OCI-LY1 (cell line): ENCODE results near the gene WWOX.

Experiments
- H2AFZ ChIP-seq: fragments of 200-600 bp; sonication (generic), shearing (Covaris generic); 2 replicates; pipeline ENCODE4 v1.6.0; 2014; ENCODE audit warnings: antibody characterized with exemption, mild to moderate bottlenecking, low read length
- H3F3A ChIP-seq: fragments of 200-600 bp; sonication (generic), shearing (Covaris generic); 2 replicates; pipeline ENCODE4 v1.6.0; 2014; ENCODE audit warnings: mild to moderate bottlenecking, antibody characterized with exemption, low read length, moderate library complexity; ENCODE audit not compliant: insufficient read depth
- H3K27ac ChIP-seq: fragments of 200-600 bp; sonication (generic); 2 replicates; pipeline ENCODE4 v1.5.1; 2014; ENCODE audit warnings: low read length, mixed run types, mild to moderate bottlenecking, low read depth; ENCODE audit not compliant: poor library complexity, severe bottlenecking
- H3K27me3 ChIP-seq: fragments of 200-600 bp; sonication (generic); 2 replicates; pipeline ENCODE4 v1.6.0; 2014; ENCODE audit warnings: antibody characterized with exemption, mild to moderate bottlenecking, low read length, moderate library complexity; ENCODE audit not compliant: insufficient read depth
- H3K36me3 ChIP-seq: fragments of 200-600 bp; sonication (generic); 2 replicates; pipeline ENCODE4 v1.6.1; 2014; ENCODE audit warnings: mild to moderate bottlenecking, antibody characterized with exemption, low read length, moderate library complexity, mixed read lengths; ENCODE audit not compliant: insufficient read depth
- H3K4me1 ChIP-seq: fragments of 200-600 bp; sonication (generic); 2 replicates; pipeline ENCODE4 v1.5.1; 2014; ENCODE audit warnings: mild to moderate bottlenecking, low read length, moderate library complexity; ENCODE audit not compliant: insufficient read depth, severe bottlenecking
- H3K4me2 ChIP-seq: fragments of 200-600 bp; sonication (generic), shearing (Covaris generic); 2 replicates; pipeline ENCODE4 v1.6.1; 2014; ENCODE audit warnings: low read length
- H3K4me3 ChIP-seq: fragments of 200-600 bp; sonication (generic); 2 replicates; pipeline ENCODE4 v1.5.1; 2014; ENCODE audit warnings: low read length, low read depth, mild to moderate bottlenecking, mixed read lengths; ENCODE audit not compliant: poor library complexity, severe bottlenecking
- H3K79me2 ChIP-seq: fragments of 200-600 bp; shearing (Covaris generic); 2 replicates; pipeline ENCODE4 v1.6.1; 2016; ENCODE audit warnings: mixed run types, low read length, mixed read lengths; ENCODE audit not compliant: insufficient read depth
- H3K9ac ChIP-seq: fragments of 200-600 bp; sonication (generic), shearing (Covaris generic); 2 replicates; pipeline ENCODE4 v1.6.1; 2014; ENCODE audit warnings: mild to moderate bottlenecking, low read length, mixed read lengths
- H3K9me2 ChIP-seq: fragments of 200-600 bp; sonication (generic), shearing (Covaris generic); 2 replicates; pipeline ENCODE4 v1.6.1; 2014; ENCODE audit warnings: low read depth, mild to moderate bottlenecking, low read length, mixed read lengths
- H3K9me3 ChIP-seq: fragments of 200-600 bp; shearing (Covaris generic); 2 replicates; pipeline ENCODE4 v1.6.1; 2014; ENCODE audit warnings: low read length, mixed read lengths
- H4K20me1 ChIP-seq: fragments of 200-600 bp; sonication (generic), shearing (Covaris generic); 2 replicates; pipeline ENCODE4 v1.6.0; 2016; ENCODE audit warnings: mild to moderate bottlenecking, low read length; ENCODE audit not compliant: insufficient read depth
- CTCF ChIP-seq: fragments of 200-600 bp; sonication (generic), shearing (Covaris generic); IDR thresholded peaks from 2 replicates; pipeline ENCODE4 v1.5.1; 2017; ENCODE audit warnings: mild to moderate bottlenecking, antibody characterized with exemption, low read length, moderate library complexity, mixed read lengths
- EZH2 ChIP-seq: fragments of 200-600 bp; sonication (generic), shearing (Covaris generic); IDR thresholded peaks from 2 replicates; pipeline ENCODE4 v1.8.0; 2017; ENCODE audit warnings: borderline replicate concordance, mixed run types, mild to moderate bottlenecking, antibody characterized with exemption, low read length, moderate library complexity, mixed read lengths

Gene WWOX

GRCh38 chr16:78732696-78733095, 633.2 kb downstream of the WWOX start:
- no peaks in the 10 kb centered on the region for H4K20me1 ChIP-seq
- H3K36me3 ChIP-seq: no peaks in the 10 kb centered on the region
- H3K4me3 ChIP-seq: no peak overlapping the region
- H3F3A ChIP-seq: no peaks in the 10 kb centered on the region
- H3K9me2 ChIP-seq: no peaks in the 10 kb centered on the region
- H3K9me3 ChIP-seq: no peaks in the 10 kb centered on the region
- TF ChIP-seq CTCF (no peak), EZH2 (no peak)
- no peaks in the 10 kb centered on the region for H3K79me2 ChIP-seq
- no peaks in the 10 kb centered on the region for H3K27me3 ChIP-seq
- H3K27ac ChIP-seq: no peak overlapping the region
- H3K4me1 ChIP-seq: no peaks in the 10 kb centered on the region
- H3K4me2 ChIP-seq: no peak overlapping the region
- no peak overlapping the region for H3K9ac ChIP-seq
- H2AFZ ChIP-seq: no peak overlapping the region

- TF ChIP-seq EZH2 (no peak), CTCF (no peak)
- no peak overlapping the region for H2AFZ ChIP-seq
- no peaks in the 10 kb centered on the region for H3K9me2 ChIP-seq
- no peak overlapping the region for H3K4me3 ChIP-seq
- no peaks in the 10 kb centered on the region for H3F3A ChIP-seq
- H3K79me2 ChIP-seq: no peaks in the 10 kb centered on the region
- H3K4me1 ChIP-seq: no peaks in the 10 kb centered on the region
- H3K4me2 ChIP-seq: no peak overlapping the region
- H3K27ac ChIP-seq: no peak overlapping the region
- H3K9ac ChIP-seq: no peak overlapping the region
- no peaks in the 10 kb centered on the region for H3K27me3 ChIP-seq
- H3K36me3 ChIP-seq: no peaks in the 10 kb centered on the region
- no peaks in the 10 kb centered on the region for H4K20me1 ChIP-seq
- no peaks in the 10 kb centered on the region for H3K9me3 ChIP-seq
Observed at GRCh38 chr16:78735337-78735736, 635.9 kb downstream of the WWOX start.

GRCh38 chr16:78737630-78738029, 638.2 kb downstream of the WWOX start:
- Histone ChIP-seq H3K36me3 (no peaks in the 10 kb centered on the region), H3K9ac (no peak overlapping the region), H3F3A (no peaks in the 10 kb centered on the region), H3K4me1 (no peaks in the 10 kb centered on the region), H3K79me2 (no peaks in the 10 kb centered on the region), H3K27me3 (no peaks in the 10 kb centered on the region), H4K20me1 (no peaks in the 10 kb centered on the region), H3K4me2 (no peak overlapping the region), H3K4me3 (no peak overlapping the region), H3K9me2 (no peaks in the 10 kb centered on the region), H3K9me3 (no peaks in the 10 kb centered on the region), H3K27ac (no peak overlapping the region), H2AFZ (no peak overlapping the region)
- TF ChIP-seq EZH2 (no peak), CTCF (no peak)
